Measurements from ENCODE around the gene PCID2. TPM values are rescaled to one million over a fixed set of nuclear protein-coding genes. Genes with fewer than 3 reads are reported as not detected.

The PCID2 gene
- total RNA-seq, 1 donor from 2014 or later, result 53.6 TPM

GRCh38 chr13:113129480-113129879 is 79.0 kb downstream of the PCID2 start:
- no peak for DNase-seq (ENCODE audit: low read depth in 2 of 2)

Other genes with a start within 250 kb of the PCID2 start
- 3.5 and 10.9 TPM in 2 replicates for gene MCF2L, start 239.5 kb downstream of the PCID2 start, total RNA-seq
- gene F7, start 102.9 kb downstream of the PCID2 start, total RNA-seq, result not detected in 2 replicates
- 0.22 and 0.60 TPM in 2 replicates for gene F10, start 85.9 kb downstream of the PCID2 start, total RNA-seq
- 0.20 TPM in 1 of 2 replicates, not detected in the other for gene PROZ, start 50.0 kb downstream of the PCID2 start, total RNA-seq
- 62.1 and 79.4 TPM in 2 replicates for gene CUL4A, start 944 bp upstream of the PCID2 start, total RNA-seq
- gene LAMP1, start 88.6 kb upstream of the PCID2 start, total RNA-seq, result 169 and 251 TPM in 2 replicates
- 0.44 and 1.2 TPM in 2 replicates for gene GRTP1, start 155.5 kb upstream of the PCID2 start, total RNA-seq
- gene ADPRHL1, start 244.8 kb upstream of the PCID2 start, total RNA-seq, result 0.20 and 0.44 TPM in 2 replicates